Neuronal stem cell (in vitro differentiated cells): ENCODE measurements around the gene TXNL4A.

Experiments used
- DNase-seq: peaks from one replicate; pipeline ENCODE4 v3.0.0-alpha.2; 2013; ENCODE audit warnings: low spot score
- H2AFZ ChIP-seq: one replicate; pipeline ENCODE4 v1.6.1; 2013; ENCODE audit warnings: mild to moderate bottlenecking, low read length, inconsistent platforms
- H2AK5ac ChIP-seq: 2 replicates; pipeline ENCODE4 v1.6.1; 2013; ENCODE audit warnings: low read depth, mild to moderate bottlenecking, inconsistent platforms, low read length, moderate library complexity, mixed read lengths
- H2BK120ac ChIP-seq: 2 replicates; pipeline ENCODE4 v1.6.1; 2013; ENCODE audit warnings: low read depth, mild to moderate bottlenecking, inconsistent platforms, low read length, moderate library complexity, mixed read lengths
- H2BK12ac ChIP-seq: one replicate; pipeline ENCODE4 v1.6.1; 2013; ENCODE audit warnings: low read length, inconsistent platforms
- H2BK15ac ChIP-seq: 2 replicates; pipeline ENCODE4 v1.6.1; 2013; ENCODE audit warnings: mild to moderate bottlenecking, low read length, inconsistent platforms, mixed read lengths
- H2BK5ac ChIP-seq: one replicate; pipeline ENCODE4 v1.6.1; 2013; ENCODE audit warnings: inconsistent platforms, mild to moderate bottlenecking, low read length, moderate library complexity
- H3K14ac ChIP-seq: one replicate; pipeline ENCODE4 v1.6.1; 2013; ENCODE audit warnings: low read length, inconsistent platforms
- H3K18ac ChIP-seq: 2 replicates; pipeline ENCODE4 v1.6.1; 2013; ENCODE audit warnings: low read length, inconsistent platforms
- H3K23ac ChIP-seq: 2 replicates; pipeline ENCODE4 v1.6.1; 2013; ENCODE audit warnings: low read depth, mild to moderate bottlenecking, mixed read lengths, low read length, inconsistent platforms; ENCODE audit not compliant: poor library complexity
- H3K27ac ChIP-seq: replicated peaks from 3 replicates; pipeline ENCODE4 v1.5.1; 2013; ENCODE audit warnings: low read length, inconsistent platforms
- H3K27me3 ChIP-seq, 3 experiments: 2 replicates each; pipeline ENCODE4 v1.6.1; 2013; ENCODE audit warnings: low read length in 3 of 3, mild to moderate bottlenecking in 2 of 3, inconsistent platforms in 1 of 3, low read depth in 1 of 3, mixed read lengths in 1 of 3, moderate library complexity in 1 of 3; ENCODE audit not compliant: control insufficient read depth in 3 of 3, insufficient read depth in 3 of 3
- H3K36me3 ChIP-seq, 2 donors: replicated peaks in 1 of 2; 2 replicates each; pipeline ENCODE4 v1.6.1; 2013; ENCODE audit warnings: low read length in 2 of 2; ENCODE audit not compliant: control insufficient read depth in 2 of 2, insufficient read depth in 2 of 2
- H3K4ac ChIP-seq: 2 replicates; pipeline ENCODE4 v1.6.1; 2013; ENCODE audit warnings: inconsistent platforms, mild to moderate bottlenecking, low read length, moderate library complexity
- H3K4me1 ChIP-seq, 2 donors: 1 replicate in 1 of 2; 2 replicates in 1 of 2; pipeline ENCODE4 v1.6.1; 2013; ENCODE audit warnings: low read length in 2 of 2, low read depth in 1 of 2; ENCODE audit not compliant: control insufficient read depth in 2 of 2, insufficient read depth in 1 of 2
- H3K4me2 ChIP-seq: one replicate; pipeline ENCODE4 v1.6.1; 2013; ENCODE audit warnings: mild to moderate bottlenecking, low read length, inconsistent platforms; ENCODE audit not compliant: insufficient read depth, poor library complexity, severe bottlenecking
- H3K4me3 ChIP-seq, 2 donors: 2 replicates each; pipeline ENCODE4 v1.5.1; 2013; ENCODE audit warnings: low read length in 2 of 2, mild to moderate bottlenecking in 2 of 2, inconsistent platforms in 1 of 2, moderate library complexity in 1 of 2
- H3K79me1 ChIP-seq: one replicate; pipeline ENCODE4 v1.6.1; 2013; ENCODE audit warnings: low read depth, mild to moderate bottlenecking, inconsistent platforms, low read length, moderate library complexity
- H3K9ac ChIP-seq: one replicate; pipeline ENCODE4 v1.6.1; 2013; ENCODE audit warnings: mild to moderate bottlenecking, low read depth, low read length, inconsistent platforms; ENCODE audit not compliant: poor library complexity
- H3K9me3 ChIP-seq, 2 donors: replicated peaks in 1 of 2; 2 replicates each; pipeline versions ENCODE3 to v1.6.1; 2013; ENCODE audit warnings: low read length in 2 of 2, mild to moderate bottlenecking in 2 of 2, inconsistent platforms in 1 of 2, low read depth in 1 of 2, mixed read lengths in 1 of 2, moderate library complexity in 1 of 2; ENCODE audit not compliant: control insufficient read depth in 2 of 2, insufficient read depth in 1 of 2
- H4K8ac ChIP-seq: one replicate; pipeline ENCODE4 v1.6.1; 2013; ENCODE audit warnings: low read depth, mild to moderate bottlenecking, inconsistent platforms, low read length, moderate library complexity
- H4K91ac ChIP-seq: one replicate; pipeline ENCODE4 v1.6.1; 2013; ENCODE audit warnings: low read length, low read depth, mild to moderate bottlenecking, inconsistent platforms; ENCODE audit not compliant: poor library complexity
- WGBS, 2 donors: extraction: QIAGEN DNeasy Blood & Tissue Kit; methylation state at CpG; one replicate each; pipeline ENCODE4 v1.1.7; 2013; ENCODE audit warnings: missing lambda C conversion rate in 2 of 2, mixed read lengths in 1 of 2; ENCODE audit not compliant: insufficient read length in 2 of 2, insufficient replicate concordance in 1 of 2; ENCODE audit errors: extremely low coverage in 2 of 2; 5-methylcytosine and 5-hydroxymethylcytosine counted together

Gene TXNL4A

GRCh38 chr18:79944126-79944731, 44.1 kb downstream of the TXNL4A start:
- no peak overlapping the region for H3K4me2 ChIP-seq
- H3K18ac ChIP-seq = peak overlapping the region; percentile 5
- H3K4me3 ChIP-seq = no peak overlapping the region
- WGBS, 2 donors = no CpG with 5 or more reads among the region's 11 CpGs
- peaks cover 10% of the 10 kb centered on the region for H3K79me1 ChIP-seq
- H4K91ac ChIP-seq = no peak overlapping the region
- no peak for DNase-seq
- H2BK120ac ChIP-seq = no peak overlapping the region
- no peak overlapping the region for H3K9ac ChIP-seq
- no peak overlapping the region for H2AK5ac ChIP-seq
- no peak overlapping the region for H2AFZ ChIP-seq
- H3K4me1 ChIP-seq = peaks cover 0 to 5% of the 10 kb centered on the region in 2 donors
- H3K27me3 ChIP-seq = no peaks in the 10 kb centered on the region
- H3K27ac ChIP-seq = no peak overlapping the region
- H3K4ac ChIP-seq = no peak overlapping the region
- peaks cover 0 to 4% of the 10 kb centered on the region in 2 donors for H3K9me3 ChIP-seq
- no peak overlapping the region for H3K14ac ChIP-seq
- peaks cover 10 to 62% of the 10 kb centered on the region in 2 donors for H3K36me3 ChIP-seq
- H2BK12ac ChIP-seq = no peak overlapping the region
- H2BK5ac ChIP-seq = no peak overlapping the region
- H2BK15ac ChIP-seq = no peak overlapping the region
- no peak overlapping the region for H4K8ac ChIP-seq
- H3K23ac ChIP-seq = no peak overlapping the region

- Histone ChIP-seq H3K18ac (peak overlapping the region; percentile 5), H3K9ac (no peak overlapping the region), H2BK15ac (no peak overlapping the region), H3K36me3 (peaks cover 8 to 61% of the 10 kb centered on the region in 2 donors), H4K8ac (no peak overlapping the region), H3K79me1 (peaks cover 10% of the 10 kb centered on the region), H3K14ac (no peak overlapping the region), H2BK5ac (peak overlapping the region; percentile 5), H2AFZ (no peak overlapping the region), H3K4ac (no peak overlapping the region), H4K91ac (no peak overlapping the region), H3K4me2 (no peak overlapping the region), H3K27me3 (no peaks in the 10 kb centered on the region), H3K23ac (peak overlapping the region; percentile 73), H3K4me1 (peaks cover 0 to 5% of the 10 kb centered on the region in 2 donors), H3K27ac (no peak overlapping the region), H2BK120ac (no peak overlapping the region), H2BK12ac (no peak overlapping the region), H2AK5ac (peak overlapping the region; percentile 43), H3K4me3 (no peak overlapping the region), H3K9me3 (peaks cover 0 to 4% of the 10 kb centered on the region in 2 donors)
- WGBS, 2 donors = no CpG with 5 or more reads among the region's 20 CpGs
- no peak for DNase-seq
These were observed 44.7 kb downstream of the TXNL4A start for GRCh38 chr18:79943608-79944125.

GRCh38 chr18:79942786-79943607, 45.4 kb downstream of the TXNL4A start:
- peak overlapping the region; percentile 5 for H2BK5ac ChIP-seq
- H2BK15ac ChIP-seq = no peak overlapping the region
- no peak overlapping the region for H2AFZ ChIP-seq
- H3K4me1 ChIP-seq = peaks cover 0 to 5% of the 10 kb centered on the region in 2 donors
- no peak overlapping the region for H2AK5ac ChIP-seq
- H3K4ac ChIP-seq = no peak overlapping the region
- no peak overlapping the region for H3K23ac ChIP-seq
- H3K79me1 ChIP-seq = peaks cover 12% of the 10 kb centered on the region
- no CpG with 5 or more reads among the region's 31 CpGs for WGBS, 2 donors
- no peak overlapping the region for H3K14ac ChIP-seq
- H3K27ac ChIP-seq = no peak overlapping the region
- no peak overlapping the region for H4K8ac ChIP-seq
- no peak overlapping the region for H3K9ac ChIP-seq
- no peak overlapping the region for H3K4me3 ChIP-seq
- no peak overlapping the region for H3K4me2 ChIP-seq
- DNase-seq = no peak
- peaks cover 8 to 58% of the 10 kb centered on the region in 2 donors for H3K36me3 ChIP-seq
- no peak overlapping the region for H2BK120ac ChIP-seq
- peaks cover 0 to 4% of the 10 kb centered on the region in 2 donors for H3K9me3 ChIP-seq
- H2BK12ac ChIP-seq = no peak overlapping the region
- H3K18ac ChIP-seq = no peak overlapping the region
- H4K91ac ChIP-seq = no peak overlapping the region
- H3K27me3 ChIP-seq = no peaks in the 10 kb centered on the region

- peaks cover 0 to 11% of the 10 kb centered on the region in 2 donors for H3K9me3 ChIP-seq
- H2BK12ac ChIP-seq = no peak overlapping the region
- H3K36me3 ChIP-seq = peaks cover 8 to 57% of the 10 kb centered on the region in 2 donors
- H2AFZ ChIP-seq = no peak overlapping the region
- no peak overlapping the region for H3K27ac ChIP-seq
- no peak overlapping the region for H2AK5ac ChIP-seq
- no peak overlapping the region for H3K4me2 ChIP-seq
- no peaks in the 10 kb centered on the region for H3K27me3 ChIP-seq
- H3K4me3 ChIP-seq = no peak overlapping the region
- no peak overlapping the region for H3K9ac ChIP-seq
- H3K4ac ChIP-seq = no peak overlapping the region
- H3K4me1 ChIP-seq = peaks cover 0 to 5% of the 10 kb centered on the region in 2 donors
- no peak overlapping the region for H3K18ac ChIP-seq
- WGBS, 2 donors = no CpG with 5 or more reads among the region's 7 CpGs
- H3K79me1 ChIP-seq = peaks cover 9% of the 10 kb centered on the region
- no peak overlapping the region for H4K91ac ChIP-seq
- H4K8ac ChIP-seq = no peak overlapping the region
- H2BK5ac ChIP-seq = no peak overlapping the region
- no peak for DNase-seq
- H2BK120ac ChIP-seq = no peak overlapping the region
- H2BK15ac ChIP-seq = no peak overlapping the region
- no peak overlapping the region for H3K14ac ChIP-seq
- no peak overlapping the region for H3K23ac ChIP-seq
These were observed 46.2 kb downstream of the TXNL4A start for GRCh38 chr18:79942211-79942610.
